Fibroblast of villous mesenchyme (primary cell): ENCODE results near the gene CEP164. TPM values are rescaled to one million over a fixed set of nuclear protein-coding genes. Genes with fewer than 3 reads are reported as not detected.

Experiments
- DNase-seq: peaks from one replicate; pipeline ENCODE4 v3.0.0-alpha.2; 2010; ENCODE audit warnings: low read depth
- H3K4me3 ChIP-seq: 2 replicates; pipeline ENCODE4 v1.5.1; 2011; ENCODE audit warnings: low read depth, mild to moderate bottlenecking, low read length
- CTCF ChIP-seq: IDR thresholded peaks from 2 replicates; pipeline ENCODE4 v1.5.1; 2012; ENCODE audit warnings: low read depth, mild to moderate bottlenecking, low read length; ENCODE audit not compliant: insufficient read depth
- total RNA-seq: library from RNA; depleted of rRNA; stranded (reverse); fragments of >200 nt; gene quantifications from 2 replicates; pipeline ENCODE4 v1.2.3, GENCODE V29; 2012

Gene CEP164
- total RNA-seq, 1 donor = 33.7 TPM

GRCh38 chr11:117295438-117296137 lies 32.1 kb upstream of the CEP164 start:
- no peak for DNase-seq
- no peak for TF ChIP-seq CTCF
- H3K4me3 ChIP-seq = no peak overlapping the region

DNA sequence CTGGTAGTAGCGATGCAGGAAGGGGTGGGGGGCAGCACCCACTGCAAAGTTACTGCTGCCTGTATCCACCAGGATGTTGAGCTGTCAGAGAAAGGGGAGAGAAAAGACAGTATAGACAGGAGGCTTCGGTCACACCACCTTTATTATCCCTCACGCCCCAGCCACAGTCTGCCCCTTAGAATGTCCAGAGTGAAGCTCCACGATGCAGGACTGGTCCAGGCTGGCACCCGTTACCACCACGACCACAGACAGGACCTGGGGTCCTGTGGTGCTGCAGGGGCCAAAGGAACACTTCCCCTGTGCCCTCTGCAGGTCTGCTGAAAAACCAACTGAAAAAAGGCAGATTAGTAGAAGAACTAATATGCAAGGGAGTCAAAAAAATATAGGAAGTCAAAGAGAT lies 30.8 kb upstream of the CEP164 start:
- no peak overlapping the region for H3K4me3 ChIP-seq
- TF ChIP-seq CTCF = no peak
- no peak for DNase-seq

DNA sequence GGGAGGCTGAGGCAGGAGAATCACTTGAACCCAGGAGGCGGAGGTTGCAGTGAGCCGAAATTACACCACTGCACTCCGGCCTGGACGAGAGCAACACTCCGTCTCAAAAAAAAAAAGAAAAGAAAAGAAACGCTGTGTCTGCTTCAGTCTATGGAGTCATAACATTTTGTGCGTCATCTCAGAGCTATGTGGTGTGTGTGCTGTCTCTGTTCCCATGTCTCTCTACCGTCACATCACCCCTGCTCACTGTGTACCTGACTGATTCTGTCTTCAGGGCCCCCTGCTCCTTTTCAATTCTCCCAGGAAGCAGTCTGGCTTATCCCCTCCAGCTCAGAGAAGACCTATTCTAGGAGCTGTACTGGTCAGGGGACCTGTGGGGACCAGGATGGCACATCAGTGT lies 29.5 kb upstream of the CEP164 start:
- H3K4me3 ChIP-seq = no peak overlapping the region
- DNase-seq = no peak
- no peak for TF ChIP-seq CTCF

DNA sequence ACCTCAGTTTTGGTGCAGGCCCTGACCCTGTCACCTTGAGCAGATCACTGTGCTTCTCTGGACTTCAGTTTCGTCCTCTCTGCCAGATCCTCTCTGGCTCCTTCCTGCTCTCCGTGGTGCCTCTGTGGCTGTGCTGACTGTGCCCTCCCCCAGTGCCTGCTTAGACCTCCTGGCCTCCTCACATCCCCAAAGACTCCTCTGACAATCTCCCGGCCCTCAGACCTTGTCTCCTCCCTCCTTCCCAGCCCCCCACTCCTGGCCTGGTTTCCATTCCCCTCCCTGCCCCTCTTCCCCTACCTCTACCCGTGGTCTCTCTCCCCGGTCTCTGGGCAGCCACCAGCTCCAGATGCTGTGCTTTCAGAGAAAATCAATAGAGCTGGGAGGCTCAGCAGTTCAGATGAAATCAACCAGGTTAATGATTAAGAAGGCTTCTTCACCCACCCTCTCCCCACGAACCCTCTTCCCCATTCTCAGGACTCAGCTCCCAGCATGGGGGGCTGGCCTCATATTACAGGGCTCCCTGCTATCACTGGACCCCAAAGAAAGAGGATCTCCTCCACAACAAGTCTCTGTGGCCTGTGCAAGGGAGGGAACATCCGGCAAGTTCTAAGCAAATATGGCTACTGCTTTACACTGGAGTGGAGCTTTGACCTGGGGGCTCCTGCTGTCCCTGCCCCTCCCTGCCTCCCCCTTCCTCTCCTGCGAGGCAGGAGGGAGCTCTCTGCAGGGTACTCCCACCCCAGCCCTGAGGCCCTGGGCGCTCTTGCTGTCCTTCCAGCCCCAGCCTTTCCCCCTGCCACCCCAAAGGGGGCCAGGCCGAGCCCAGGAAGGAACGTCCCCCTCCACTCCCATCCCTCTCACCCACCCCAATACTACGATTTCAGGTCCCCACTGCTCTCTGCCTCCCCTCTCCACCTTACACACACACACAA lies 28.0 kb upstream of the CEP164 start:
- DNase-seq = no peak
- TF ChIP-seq CTCF = no peak
- H3K4me3 ChIP-seq = no peak overlapping the region

DNA sequence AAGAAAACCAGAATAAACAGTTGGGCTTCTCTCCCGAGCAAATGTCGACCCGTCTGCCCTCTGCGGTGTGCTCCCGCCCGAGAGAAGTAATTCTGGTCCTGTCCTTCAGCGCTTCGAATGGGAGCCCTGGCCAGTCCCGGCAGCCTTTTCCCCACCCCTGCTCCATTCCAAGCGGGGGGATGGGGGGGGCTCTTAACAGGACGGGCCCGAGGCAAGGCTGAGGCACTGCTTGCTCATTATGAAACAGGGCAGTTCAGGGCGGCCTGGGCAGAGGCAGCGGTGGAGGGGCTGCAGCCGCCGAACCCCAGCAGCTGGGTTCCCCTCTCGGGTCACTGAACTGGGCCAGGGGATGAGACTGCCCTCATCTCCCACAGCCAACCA lies 27.4 kb upstream of the CEP164 start:
- peak; percentile 61 for DNase-seq
- TF ChIP-seq CTCF = no peak

DNA sequence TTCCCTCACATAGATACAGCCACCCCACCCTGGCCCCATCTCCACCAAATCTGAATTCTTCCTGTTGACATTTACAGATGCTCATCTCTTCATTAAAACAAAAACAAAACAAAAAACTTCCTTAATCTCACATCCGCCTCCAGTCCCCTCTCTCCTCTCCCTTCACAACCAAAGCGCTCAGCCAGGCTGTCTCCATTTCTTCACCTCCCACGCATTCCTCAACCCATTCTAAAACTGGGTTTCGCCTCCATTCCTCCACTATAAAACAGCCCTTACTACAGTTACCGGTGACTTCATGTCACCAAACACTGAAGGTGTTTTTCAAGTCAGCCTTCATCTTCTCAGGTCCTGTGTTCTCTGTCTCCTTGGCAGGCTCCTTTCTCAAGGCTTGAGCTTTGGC lies 26.9 kb upstream of the CEP164 start:
- no peak for TF ChIP-seq CTCF
- no peak overlapping the region for H3K4me3 ChIP-seq
- DNase-seq = peak; percentile 45

More for the DNA sequence above, 27.4 kb upstream of the CEP164 start:
- H3K4me3 ChIP-seq = no peak overlapping the region
